Measurements from ENCODE around the gene ZBTB20.

ZBTB20 gene

GRCh38 chr3:114866430-114866829 lies 280.7 kb downstream of the ZBTB20 start:
- no peak for DNase-seq

DNA sequence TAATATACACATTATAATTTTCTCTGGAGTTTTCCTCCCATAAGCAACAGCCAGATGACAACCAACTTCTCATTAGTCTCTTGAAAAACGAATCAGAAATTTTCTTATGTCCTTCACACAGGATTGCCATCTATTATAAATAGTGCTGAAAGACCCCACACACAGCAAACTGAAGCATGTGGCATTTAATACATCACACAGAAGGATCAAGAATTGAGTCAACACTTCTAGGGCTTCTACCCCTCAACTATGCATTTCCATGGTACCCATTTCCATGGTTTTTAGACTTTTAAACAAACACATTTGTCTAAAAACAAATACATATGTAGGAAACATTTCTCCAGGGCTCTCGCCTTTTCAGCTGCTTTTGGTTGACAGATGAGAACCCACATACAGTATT lies 282.1 kb downstream of the ZBTB20 start:
- no peak for DNase-seq

- DNase-seq = no peak
Observed at GRCh38 chr3:114863848-114864247, 283.2 kb downstream of the ZBTB20 start.

GRCh38 chr3:114861666-114862065 lies 285.4 kb downstream of the ZBTB20 start:
- peak; percentile 64 for DNase-seq

GRCh38 chr3:114860531-114860930 lies 286.6 kb downstream of the ZBTB20 start:
- no peak for DNase-seq

DNA sequence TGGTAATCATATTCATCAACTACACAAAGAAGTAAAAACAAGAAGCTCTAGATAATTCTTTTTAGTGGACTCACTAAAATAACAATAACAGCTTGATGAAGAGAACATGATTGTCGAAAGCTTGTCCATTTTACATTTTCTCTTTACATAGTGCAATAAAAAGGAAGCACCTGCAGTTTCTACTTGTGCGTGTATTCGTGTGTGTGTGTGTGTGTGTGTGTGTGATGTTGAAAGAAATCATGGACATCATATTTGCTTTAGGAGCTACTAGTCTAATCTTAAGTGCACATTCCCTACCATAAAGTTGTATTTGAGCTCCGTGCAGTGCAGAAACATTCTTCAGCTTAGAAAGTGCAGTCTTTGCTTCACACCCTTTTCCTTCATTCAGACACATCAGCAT lies 288.8 kb downstream of the ZBTB20 start:
- no peak for DNase-seq

DNA sequence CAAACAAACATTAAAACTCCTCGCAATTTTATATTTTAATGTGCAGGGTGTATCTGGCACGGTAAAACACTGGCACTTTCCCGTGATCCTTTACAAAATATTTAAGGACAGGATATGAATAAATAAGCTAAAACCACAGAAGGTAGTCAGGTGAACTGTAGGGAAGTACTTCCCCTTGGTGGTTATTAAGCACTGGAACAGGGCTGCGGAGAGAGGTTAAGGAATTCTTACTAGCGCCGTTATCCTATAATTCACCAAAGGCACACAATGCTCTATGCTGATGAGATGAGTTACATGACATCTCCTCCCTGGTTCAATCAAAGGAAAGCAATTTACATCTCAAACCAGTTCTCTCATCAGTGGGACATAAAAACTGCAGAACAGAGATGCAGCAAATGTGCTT lies 289.8 kb downstream of the ZBTB20 start:
- DNase-seq = no peak

DNA sequence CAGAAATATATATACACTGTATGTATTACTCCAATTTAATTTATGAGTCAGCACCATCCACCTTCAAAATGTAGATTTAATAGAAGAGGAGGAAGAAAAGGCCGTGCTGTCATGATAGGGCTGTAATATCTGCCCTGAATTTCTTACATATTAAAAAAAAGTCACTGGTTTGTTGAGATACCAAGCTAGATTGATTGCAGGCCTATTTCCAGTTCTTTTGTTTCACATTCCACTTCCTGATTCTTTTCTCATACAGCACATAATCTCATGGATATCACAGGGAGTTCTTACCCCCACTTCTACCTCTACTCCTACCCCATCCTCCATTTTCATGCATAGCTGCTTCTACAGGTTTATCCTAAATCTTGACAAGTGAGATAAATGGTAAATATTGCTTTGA lies 290.3 kb downstream of the ZBTB20 start:
- DNase-seq = no peak

DNA sequence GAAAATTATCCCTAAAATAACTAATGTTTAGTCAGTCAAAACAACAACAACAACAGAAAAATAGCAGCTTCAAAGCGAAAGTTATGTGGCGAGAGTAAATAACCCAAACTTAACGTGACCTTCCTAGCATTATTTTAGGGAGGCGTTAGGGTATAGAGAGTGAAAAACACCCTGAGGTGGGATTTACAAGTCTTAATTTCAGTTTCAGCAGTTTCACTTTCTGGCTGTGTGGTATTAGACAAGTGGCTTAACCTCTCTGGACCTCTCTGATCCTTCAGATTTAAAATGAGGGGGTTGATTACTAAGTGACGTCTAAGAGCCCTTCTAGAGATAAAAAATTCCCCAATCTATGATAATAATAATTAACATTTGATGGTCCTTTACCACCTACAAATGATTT lies 291.2 kb downstream of the ZBTB20 start:
- no peak for DNase-seq

DNA sequence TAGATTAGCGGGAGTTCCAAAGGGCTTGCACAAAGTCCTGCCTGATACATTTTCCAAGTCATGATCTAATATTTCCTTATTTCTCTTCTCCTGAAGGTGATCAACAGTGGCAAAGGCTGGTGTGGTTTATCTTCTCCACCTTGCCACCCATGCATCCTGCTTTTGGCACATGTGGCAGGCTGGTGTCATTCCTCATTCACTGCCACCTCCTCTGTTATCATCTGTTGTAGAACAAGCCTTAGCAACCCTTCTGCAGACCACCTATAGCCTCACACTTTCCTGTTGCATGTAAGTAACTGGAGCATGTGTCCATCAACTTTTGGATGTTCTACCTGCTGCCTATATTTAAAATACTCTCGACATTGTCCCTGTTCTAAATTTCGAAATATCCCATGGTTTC lies 294.1 kb downstream of the ZBTB20 start:
- DNase-seq = no peak

DNA sequence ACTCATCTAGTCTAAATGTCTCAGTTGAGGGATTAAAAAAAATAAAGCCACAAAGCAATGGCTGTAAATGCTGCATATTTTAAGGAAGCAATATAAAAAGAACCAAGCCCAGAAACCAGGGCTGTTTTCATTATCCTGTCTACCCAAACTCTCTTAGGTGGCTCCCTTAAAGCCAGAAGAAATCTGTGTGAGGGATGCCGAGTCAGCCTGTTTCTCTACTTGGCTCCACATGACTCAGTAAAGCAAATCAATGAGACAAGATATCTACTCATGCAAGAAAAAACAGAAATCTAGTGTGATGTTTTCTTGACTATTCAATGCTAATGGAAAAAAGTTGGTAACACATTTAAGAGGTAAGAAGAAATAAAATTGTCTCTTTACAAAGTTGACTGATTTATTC lies 296.2 kb downstream of the ZBTB20 start:
- no peak for DNase-seq

GRCh38 chr3:114848643-114849350 lies 298.3 kb downstream of the ZBTB20 start:
- DNase-seq = no peak

GRCh38 chr3:114848082-114848481 lies 299.0 kb downstream of the ZBTB20 start:
- no peak for DNase-seq

- DNase-seq = no peak
Observed at GRCh38 chr3:114847564-114847963, 299.5 kb downstream of the ZBTB20 start.

DNA sequence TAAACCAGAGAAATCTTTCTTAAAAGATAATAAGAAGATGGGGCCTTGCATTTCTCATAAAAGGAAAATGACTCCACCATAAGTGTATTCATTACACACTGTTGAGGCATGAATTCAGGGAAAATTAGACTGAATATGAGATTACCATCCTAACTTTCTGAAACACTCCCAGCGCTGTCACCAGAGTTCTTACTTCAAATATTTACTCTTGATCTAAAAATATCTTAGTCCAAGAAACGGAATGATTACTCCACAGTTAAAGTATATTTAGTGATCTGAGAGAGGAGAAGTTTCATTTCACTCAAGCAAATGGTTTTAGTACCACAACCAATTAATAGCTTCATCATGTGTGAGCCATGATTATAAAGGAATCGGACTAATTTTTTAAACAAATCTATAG lies 300.3 kb downstream of the ZBTB20 start:
- DNase-seq = no peak

GRCh38 chr3:114846252-114846651 lies 300.8 kb downstream of the ZBTB20 start:
- DNase-seq = no peak

GRCh38 chr3:114841515-114841914 lies 305.6 kb downstream of the ZBTB20 start:
- no peak for DNase-seq

- DNase-seq = no peak
Observed at GRCh38 chr3:114839476-114839875, 307.6 kb downstream of the ZBTB20 start.

- no peak for DNase-seq
Observed at GRCh38 chr3:114838025-114838424, 309.1 kb downstream of the ZBTB20 start.

DNA sequence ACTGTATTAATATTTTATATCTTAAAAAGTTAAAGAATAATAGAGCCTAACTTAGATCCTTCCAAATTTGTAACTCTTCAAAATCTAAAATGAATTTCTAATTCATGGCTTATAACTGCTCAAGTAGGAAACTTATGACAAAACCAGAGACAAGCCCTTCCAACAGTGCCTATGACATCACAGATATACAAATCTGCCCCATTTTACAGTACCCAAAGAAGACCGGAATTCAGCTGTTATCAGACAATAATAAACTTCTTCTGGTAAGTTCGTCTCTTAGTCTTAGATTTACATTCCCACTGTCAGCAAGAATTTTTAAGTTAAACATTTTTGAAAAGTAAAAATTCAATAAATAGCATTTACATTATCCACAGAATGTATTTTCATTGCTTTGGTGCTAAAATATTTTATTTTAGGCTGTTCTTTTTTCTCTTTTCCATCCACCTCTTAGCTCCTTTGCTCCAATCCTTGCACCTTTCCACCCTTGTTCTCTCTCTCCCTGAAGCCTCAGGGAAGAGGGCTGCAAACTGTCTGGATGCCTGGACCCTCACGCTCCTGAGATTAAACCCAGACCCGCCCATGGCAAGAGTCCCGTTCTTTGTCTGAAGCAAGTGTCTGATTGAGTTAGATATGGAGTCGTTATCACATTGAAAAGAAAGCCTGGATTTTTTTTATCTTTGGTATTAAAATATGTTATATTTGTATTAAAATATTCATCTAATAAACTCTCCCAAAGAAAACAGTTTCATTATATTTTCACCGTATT lies 312.7 kb downstream of the ZBTB20 start:
- DNase-seq = no peak

GRCh38 chr3:114831861-114832260 lies 315.2 kb downstream of the ZBTB20 start:
- DNase-seq = no peak

DNA sequence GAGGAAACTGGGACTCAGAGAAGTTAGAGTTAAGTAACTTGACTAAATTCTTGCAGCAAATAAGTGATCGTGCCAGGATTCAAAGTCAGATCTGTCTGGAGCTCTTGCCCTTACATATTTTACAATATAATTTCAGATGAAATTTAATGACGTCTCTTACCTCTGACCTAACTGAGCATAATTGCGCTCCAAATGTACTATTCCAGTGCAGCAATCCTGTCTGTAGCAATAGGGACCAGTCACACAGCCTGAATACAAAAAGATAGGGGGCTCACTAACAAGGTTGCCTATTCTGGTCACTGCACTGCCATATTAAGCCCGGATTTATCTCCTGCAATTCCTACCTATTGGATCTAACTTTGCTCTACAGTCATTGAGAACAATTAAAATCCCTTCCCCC lies 316.4 kb downstream of the ZBTB20 start:
- no peak for DNase-seq

DNA sequence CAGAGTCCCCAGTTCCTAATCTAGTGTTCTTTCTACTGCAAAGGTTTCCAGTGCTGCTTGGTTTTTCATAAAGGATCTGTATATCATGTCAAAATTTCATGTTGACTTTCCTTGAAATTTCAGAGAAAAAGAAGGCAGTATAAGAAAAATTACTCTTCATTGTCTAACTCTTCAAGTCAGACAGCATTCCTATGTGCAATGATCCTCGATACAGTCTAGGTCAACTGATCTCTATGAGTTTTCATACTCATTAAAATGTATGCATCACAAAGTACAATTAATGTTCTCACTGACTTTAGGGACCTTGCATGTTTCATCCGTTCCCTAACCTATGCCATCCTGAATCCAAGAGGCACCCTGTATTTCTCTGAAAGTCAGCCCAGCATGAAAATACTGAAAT lies 317.3 kb downstream of the ZBTB20 start:
- no peak for DNase-seq

DNA sequence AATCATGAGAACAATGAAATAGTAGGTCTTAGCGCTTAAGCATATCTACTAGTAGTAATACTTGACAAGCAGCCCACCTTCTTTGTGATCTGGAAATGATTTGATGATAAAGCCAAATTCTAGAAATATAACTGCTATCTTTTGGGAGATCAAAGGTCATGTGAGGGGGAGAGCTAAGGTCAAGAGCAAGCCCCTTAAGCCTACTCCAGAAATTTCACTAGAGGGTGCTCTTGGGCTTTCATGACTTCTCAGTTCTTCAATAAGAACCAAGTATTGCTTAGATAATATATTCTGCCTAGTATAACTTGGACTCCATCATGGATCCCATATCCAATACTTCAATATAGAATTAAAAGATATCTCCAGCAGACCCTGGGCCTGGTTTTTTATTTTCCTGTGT lies 319.6 kb downstream of the ZBTB20 start:
- peak; percentile 62 for DNase-seq

- DNase-seq = no peak
Observed at GRCh38 chr3:114824014-114824413, 323.1 kb downstream of the ZBTB20 start.
